GM12872 (cell line): ENCODE data around the gene PKP1.

Source experiments
- CTCF ChIP-seq: IDR thresholded peaks from 3 replicates; pipeline ENCODE4 v1.5.1; 2011; ENCODE audit warnings: low read depth, mild to moderate bottlenecking, low read length, moderate library complexity; ENCODE audit not compliant: insufficient read depth

The PKP1 gene

GRCh38 chr1:201379733-201380242, 96.5 kb downstream of the PKP1 start:
- TF ChIP-seq CTCF = no peak

GRCh38 chr1:201381130-201381529, 97.8 kb downstream of the PKP1 start:
- no peak for TF ChIP-seq CTCF
